GM12878 (cell line): Measurements from ENCODE around the gene CORO2B. TPM values are rescaled to one million over a fixed set of nuclear protein-coding genes. Genes with fewer than 3 reads are reported as not detected.

Experiments
- ATAC-seq: fragments of 200-7000 bp; cut with Tn5 transposase; 3 replicates; pipeline ENCODE4 v1.9.1; 2020; ENCODE audit warnings: mild to moderate bottlenecking, moderate library complexity
- BruUV-seq: library from RNA; stranded (reverse); fragments of 400-500 nt; replicated peaks from 2 replicates; lab custom pipeline; 2021; lab: Mats Ljungman, UMichigan
- CTCF ChIA-PET: fragments of 300-600 bp; sonication (Branson Sonifier 250); formaldehyde crosslinking; extraction: SDS; loops from one replicate; lab custom pipeline; 2021; ENCODE audit warnings: inconsistent platforms; lab: Yijun Ruan, JAX
- POLR2A ChIA-PET: fragments of 350-600 bp; formaldehyde crosslinking; extraction: SDS; loops from one replicate; lab custom pipeline; 2021; ENCODE audit warnings: inconsistent platforms; lab: Charles Lee
- RAD21 ChIA-PET: fragments of 300-600 bp; sonication (Branson Sonifier 250); formaldehyde crosslinking; loops from one replicate; lab custom pipeline; 2023; ENCODE audit warnings: antibody characterized with exemption; ENCODE audit not compliant: unreplicated experiment; lab: Charles Lee
- SMC1A ChIA-PET: fragments of 300-600 bp; sonication (Branson Sonifier 250); formaldehyde crosslinking; loops from one replicate; lab custom pipeline; 2023; ENCODE audit not compliant: unreplicated experiment, uncharacterized antibody; lab: Charles Lee
- DNase-seq: peaks from one replicate; pipeline ENCODE4 v3.0.0-alpha.2; 2011; ENCODE audit warnings: low read depth, low spot score
- FAIRE-seq: peaks from 3 replicates; lab custom pipeline; 2011; peaks lifted over from hg19 to GRCh38; lab: Jason Lieb, UNC
- H2AFZ ChIP-seq: 2 replicates; pipeline ENCODE4 v1.6.0; 2011; ENCODE audit warnings: low read depth, low read length, control low read depth; ENCODE audit not compliant: control insufficient read depth
- H3K27ac ChIP-seq: 2 replicates; pipeline ENCODE4 v1.5.1; 2011; ENCODE audit warnings: control low read depth; ENCODE audit not compliant: control insufficient read depth, insufficient read depth
- H3K27me3 ChIP-seq, 2 experiments: replicated peaks in 1 of 2; 2 replicates each; pipeline versions ENCODE4 v1.6.0 to v1.6.1; 2011; ENCODE audit warnings: low read length in 1 of 2; ENCODE audit not compliant: control insufficient read depth in 2 of 2, insufficient read depth in 2 of 2
- H3K36me3 ChIP-seq, 2 experiments: 2 replicates each; pipeline ENCODE4 v1.5.1; 2011; ENCODE audit warnings: low read length in 1 of 2; ENCODE audit not compliant: control insufficient read depth in 2 of 2, insufficient read depth in 2 of 2
- H3K4me1 ChIP-seq: 2 replicates; pipeline ENCODE4 v1.6.1; 2011; ENCODE audit warnings: mild to moderate bottlenecking, low read length, moderate library complexity, mixed read lengths; ENCODE audit not compliant: control insufficient read depth, insufficient read depth
- H3K4me2 ChIP-seq: 2 replicates; pipeline ENCODE4 v1.6.0; 2011; ENCODE audit warnings: control low read depth; ENCODE audit not compliant: control insufficient read depth, insufficient read depth
- H3K4me3 ChIP-seq: fragments of 200-600 bp; sonication (generic); 2 replicates; pipeline ENCODE4 v1.5.1; 2016
- H3K79me2 ChIP-seq: 2 replicates; pipeline ENCODE4 v1.6.0; 2011; ENCODE audit warnings: low read length; ENCODE audit not compliant: control insufficient read depth, insufficient read depth
- H3K9ac ChIP-seq: 2 replicates; pipeline ENCODE4 v1.8.0; 2011; ENCODE audit warnings: low read length, control low read depth, mixed read lengths; ENCODE audit not compliant: control insufficient read depth, insufficient read depth
- H3K9me3 ChIP-seq: replicated peaks from 3 replicates; pipeline ENCODE4 v1.5.1; 2011; ENCODE audit warnings: mild to moderate bottlenecking, low read length; ENCODE audit not compliant: control insufficient read depth, insufficient read depth
- H4K20me1 ChIP-seq: 2 replicates; pipeline ENCODE4 v1.6.0; 2011; ENCODE audit not compliant: control insufficient read depth, insufficient read depth
- ATF7 ChIP-seq: fragments of 450-650 bp; IDR thresholded peaks from 2 replicates; pipeline ENCODE4 v1.6.1; 2016; ENCODE audit warnings: low read depth, mild to moderate bottlenecking
- BACH1 ChIP-seq: fragments of 450-650 bp; IDR thresholded peaks from 2 replicates; pipeline ENCODE4 v1.6.1; 2017; ENCODE audit warnings: mild to moderate bottlenecking, borderline replicate concordance
- BMI1 ChIP-seq: fragments of 450-650 bp; IDR thresholded peaks from 2 replicates; pipeline ENCODE4 v1.6.1; 2016; ENCODE audit warnings: mild to moderate bottlenecking, moderate library complexity, borderline replicate concordance
- CEBPB ChIP-seq, 2 experiments: fragments of 150-350 bp in 1 of 2; IDR thresholded peaks; 2 replicates each; pipeline ENCODE4 v1.6.1; 2012 to 2014; ENCODE audit warnings: low read depth in 2 of 2, low read length in 2 of 2, borderline replicate concordance in 1 of 2, inconsistent platforms in 1 of 2
- EED ChIP-seq: sonication (generic); IDR thresholded peaks from 2 replicates; pipeline ENCODE4 v1.6.1; 2016; ENCODE audit warnings: antibody characterized with exemption, low read depth
- EP300 ChIP-seq, 2 experiments: fragments of 150-350 bp in 1 of 2; IDR thresholded peaks; 2 replicates each; pipeline ENCODE4 v1.6.1; 2011 to 2012; ENCODE audit warnings: low read depth in 2 of 2, low read length in 2 of 2, borderline replicate concordance in 1 of 2, improper control_type of control experiment in 1 of 2, inconsistent platforms in 1 of 2; ENCODE audit not compliant: control insufficient read depth in 1 of 2
- HDAC6 ChIP-seq: fragments of 200-600 bp; sonication (generic); IDR thresholded peaks from one replicate; pipeline ENCODE4 v1.8.0; 2017; ENCODE audit warnings: antibody characterized with exemption; ENCODE audit not compliant: unreplicated experiment
- PAX8 ChIP-seq: fragments of 450-650 bp; IDR thresholded peaks from 2 replicates; pipeline ENCODE4 v1.6.1; 2017; ENCODE audit warnings: mild to moderate bottlenecking, moderate library complexity
- SUZ12 ChIP-seq: fragments of 200-600 bp; sonication (generic); IDR thresholded peaks from one replicate; pipeline ENCODE4 v1.6.1; 2018; ENCODE audit warnings: antibody characterized with exemption, mild to moderate bottlenecking; ENCODE audit not compliant: unreplicated experiment
- TBL1XR1 ChIP-seq: IDR thresholded peaks from 2 replicates; pipeline ENCODE4 v1.6.1; 2012; ENCODE audit warnings: low read depth, low read length, improper control_type of control experiment
- TCF12 ChIP-seq: IDR thresholded peaks from 2 replicates; pipeline ENCODE4 v1.6.1; 2011; ENCODE audit warnings: low read depth, mild to moderate bottlenecking, low read length
- ZBED1 ChIP-seq: IDR thresholded peaks from 2 replicates; pipeline ENCODE4 v1.6.1; 2016; ENCODE audit warnings: borderline replicate concordance
- ZNF207 ChIP-seq: fragments of 450-650 bp; IDR thresholded peaks from 2 replicates; pipeline ENCODE4 v1.6.1; 2014; ENCODE audit warnings: antibody characterized with exemption, mild to moderate bottlenecking, borderline replicate concordance
- ZNF384 ChIP-seq: IDR thresholded peaks from 2 replicates; pipeline ENCODE4 v1.6.1; 2012; ENCODE audit warnings: low read depth, mild to moderate bottlenecking, low read length, improper control_type of control experiment, borderline replicate concordance
- WGBS: methylation state at CpG from one replicate; pipeline ENCODE4 v1.1.6; 2016; ENCODE audit warnings: low lambda C conversion rate; ENCODE audit not compliant: insufficient replicate concordance, insufficient coverage; ENCODE audit errors: missing lambda C conversion rate; 5-methylcytosine and 5-hydroxymethylcytosine counted together
- in situ Hi-C: fragments of 300-500 bp; cut with MboI; formaldehyde crosslinking; loops from 9 replicates; pipeline ENCODE4 v1.14.3; 2018; ENCODE audit warnings: mixed read lengths
- intact Hi-C: fragments of 100-400 bp; cut with micrococcal nuclease; formaldehyde crosslinking; loops from one replicate; pipeline ENCODE4 v1.14.2; 2022; ENCODE audit not compliant: unreplicated experiment
- polyA plus RNA-seq, 11 experiments: library from polyadenylated mRNA; depleted of rRNA in 4 of 11; unstranded in 6 of 11; stranded (reverse) in 5 of 11; fragments of >200 nt; fragmentation: Nextera tagmentation in 4 of 11; fragmentation: Illumina TruSeq in 1 of 11; extraction: Ambion mirVana in 4 of 11; extraction: Trizol in 1 of 11; gene quantifications; 1 replicate in 1 of 11; 2 replicates in 10 of 11; pipeline versions ENCODE4 v1.2.1 to v1.2.3, GENCODE V29; 2011 to 2016; ENCODE audit warnings: inconsistent platforms in 2 of 11, missing spikeins in 2 of 11, low read depth in 1 of 11
- total RNA-seq, 4 experiments: library from RNA; depleted of rRNA in 3 of 4; stranded (reverse); fragments of >200 nt in 3 of 4; fragmentation: Illumina TruSeq in 1 of 4; extraction: Trizol in 1 of 4; gene quantifications; 2 replicates each; pipeline versions ENCODE4 v1.2.1 to v1.2.3, GENCODE V29; 2013 to 2021
- TF ChIP-seq, protein P1 (sequence below): fragments of 450-650 bp; IDR thresholded peaks from 2 replicates; pipeline ENCODE4 v1.6.1; 2016; ENCODE audit warnings: mild to moderate bottlenecking
- TF ChIP-seq, protein P2 (sequence below): fragments of 150-350 bp; IDR thresholded peaks from 2 replicates; pipeline ENCODE4 v1.6.1; 2014; ENCODE audit warnings: mild to moderate bottlenecking, low read depth, low read length

Gene CORO2B
- total and polyA plus RNA-seq, 10 of the 15 experiments (the other 5 are each of a cell fraction or from before 2014, with no cell fraction given), result 0.05 to 0.73 (median 0.13) TPM; not detected in 4

DNA sequence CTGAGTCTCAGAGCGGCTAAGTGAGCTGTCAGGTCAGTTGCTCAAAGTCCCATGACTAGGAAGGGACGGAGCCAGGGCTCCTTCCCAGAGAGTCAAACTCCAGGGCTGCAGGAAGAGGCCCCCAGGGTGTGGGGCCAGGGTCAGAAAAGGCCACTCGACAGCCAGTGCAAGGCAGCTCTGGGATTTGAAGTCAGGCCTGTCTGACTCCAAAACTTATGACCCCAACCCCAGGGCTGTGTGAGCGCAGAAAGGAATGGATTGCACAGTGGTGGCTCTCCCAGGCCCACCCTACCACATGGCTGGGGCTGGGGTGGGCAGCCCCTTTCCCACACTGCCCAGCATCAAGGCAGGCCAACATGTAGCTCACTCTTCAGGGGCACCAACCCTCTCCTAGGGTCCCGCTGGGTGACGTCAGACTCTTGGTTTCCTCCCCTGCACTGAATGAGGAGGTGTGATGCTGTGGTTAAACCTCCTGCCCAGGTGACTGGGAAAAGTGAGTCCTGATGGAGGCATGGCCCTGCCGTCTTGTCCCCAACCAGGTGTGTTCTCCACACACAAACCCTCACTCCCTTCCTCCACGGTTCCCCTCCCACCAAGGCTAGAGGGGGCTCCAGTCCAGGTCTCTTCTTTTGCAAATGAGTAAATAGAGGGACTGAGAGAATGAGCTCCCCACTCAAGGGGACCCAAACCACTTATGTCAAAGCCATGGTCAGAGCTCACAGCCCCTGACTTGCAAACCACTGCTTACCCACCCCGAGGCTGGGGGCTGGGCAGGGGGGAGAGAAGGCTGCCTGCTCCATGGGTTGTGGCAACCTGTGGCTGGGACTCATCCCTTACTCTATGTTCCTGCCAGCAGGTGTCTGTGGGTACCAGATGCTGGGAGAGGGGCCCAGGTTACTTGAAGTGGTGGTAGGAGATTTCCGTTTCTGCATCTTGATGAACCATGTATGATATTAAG lies 23.8 kb upstream of the CORO2B start:
- intact Hi-C loops (loop anchor here (1.0 to 5.0 kb wide), 3 partner anchors 119 to 372 kb away; no protein-coding TSS in a partner anchor), in situ Hi-C loops (loop anchor here (5.0 kb wide), 2 partner anchors 117 to 322 kb away; no protein-coding TSS in a partner anchor)
- ChIA-PET RAD21 (interaction anchor here (0.8 to 1.4 kb wide), 4 partner anchors 119 to 370 kb away, joined by 3 to 9 read pairs (median 6); no protein-coding TSS in a partner anchor), CTCF (interaction anchor here (0.7 to 3.0 kb wide), 17 partner anchors 9 to 788 kb away, joined by 3 to 32 read pairs (median 4); no protein-coding TSS in a partner anchor), SMC1A (interaction anchor here (0.6 kb wide), 2 partner anchors 60 to 95 kb away, joined by 3 read pairs; no protein-coding TSS in a partner anchor), POLR2A (no interaction called here)
- Histone ChIP-seq H3K27me3 (peaks cover 0 to 3% of the 10 kb centered on the region in 2 experiments; a peak in 1 of 4 replicates), H3K9ac (no peak overlapping the region), H3K4me3 (no peak overlapping the region), H4K20me1 (no peaks in the 10 kb centered on the region), H3K4me1 (no peaks in the 10 kb centered on the region), H2AFZ (no peak overlapping the region), H3K79me2 (no peaks in the 10 kb centered on the region), H3K9me3 (no peaks in the 10 kb centered on the region), H3K4me2 (no peak overlapping the region), H3K27ac (no peak overlapping the region), H3K36me3 (no peaks in the 10 kb centered on the region)
- DNase-seq, result no peak
- ATAC-seq, result no peak
- WGBS, result 18% methylated on average over 10 of the region's 10 CpGs
- BruUV-seq, result no TSS peak
- no peak for FAIRE-seq
- TF ChIP-seq CEBPB (IDR thresholded peaks at IDR 0.05; ENCODE audit: borderline replicate concordance in 1 of 2, low read depth in 2 of 2, low read length in 2 of 2) (no peak), EP300 (IDR thresholded peaks at IDR 0.05; ENCODE audit: borderline replicate concordance in 1 of 2, control insufficient read depth in 1 of 2, low read depth in 2 of 2, low read length in 2 of 2) (no peak), ATF7 (no peak), ZBED1 (no peak), PAX8 (no peak), ZNF384 (no peak), EED (no peak), BACH1 (no peak), BMI1 (no peak), SUZ12 (no peak), ZNF207 (no peak), TCF12 (no peak), TBL1XR1 (no peak), HDAC6 (no peak)
- TF ChIP-seq, protein P1, sequence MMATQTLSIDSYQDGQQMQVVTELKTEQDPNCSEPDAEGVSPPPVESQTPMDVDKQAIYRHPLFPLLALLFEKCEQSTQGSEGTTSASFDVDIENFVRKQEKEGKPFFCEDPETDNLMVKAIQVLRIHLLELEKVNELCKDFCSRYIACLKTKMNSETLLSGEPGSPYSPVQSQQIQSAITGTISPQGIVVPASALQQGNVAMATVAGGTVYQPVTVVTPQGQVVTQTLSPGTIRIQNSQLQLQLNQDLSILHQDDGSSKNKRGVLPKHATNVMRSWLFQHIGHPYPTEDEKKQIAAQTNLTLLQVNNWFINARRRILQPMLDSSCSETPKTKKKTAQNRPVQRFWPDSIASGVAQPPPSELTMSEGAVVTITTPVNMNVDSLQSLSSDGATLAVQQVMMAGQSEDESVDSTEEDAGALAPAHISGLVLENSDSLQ, result no peak
- TF ChIP-seq, protein P2, sequence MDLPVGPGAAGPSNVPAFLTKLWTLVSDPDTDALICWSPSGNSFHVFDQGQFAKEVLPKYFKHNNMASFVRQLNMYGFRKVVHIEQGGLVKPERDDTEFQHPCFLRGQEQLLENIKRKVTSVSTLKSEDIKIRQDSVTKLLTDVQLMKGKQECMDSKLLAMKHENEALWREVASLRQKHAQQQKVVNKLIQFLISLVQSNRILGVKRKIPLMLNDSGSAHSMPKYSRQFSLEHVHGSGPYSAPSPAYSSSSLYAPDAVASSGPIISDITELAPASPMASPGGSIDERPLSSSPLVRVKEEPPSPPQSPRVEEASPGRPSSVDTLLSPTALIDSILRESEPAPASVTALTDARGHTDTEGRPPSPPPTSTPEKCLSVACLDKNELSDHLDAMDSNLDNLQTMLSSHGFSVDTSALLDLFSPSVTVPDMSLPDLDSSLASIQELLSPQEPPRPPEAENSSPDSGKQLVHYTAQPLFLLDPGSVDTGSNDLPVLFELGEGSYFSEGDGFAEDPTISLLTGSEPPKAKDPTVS, result no peak
